Transverse colon (tissue), 4 donors: Measurements from ENCODE around the gene TMSB4Y.

Source experiments
- CTCF ChIP-seq, 5 experiments: fragments of 200-600 bp in 3 of 5; fragments of 450-650 bp in 2 of 5; sonication (generic) in 3 of 5; IDR thresholded peaks; 1 replicate in 2 of 5; 2 replicates in 3 of 5; pipeline ENCODE4 v1.5.1; 2016 to 2017; ENCODE audit warnings: antibody characterized with exemption in 5 of 5, inconsistent platforms in 3 of 5, mild to moderate bottlenecking in 2 of 5, moderate library complexity in 1 of 5
- POLR2A ChIP-seq: fragments of 450-650 bp; IDR thresholded peaks from one replicate; pipeline ENCODE4 v1.6.1; 2016; ENCODE audit warnings: antibody characterized with exemption, mild to moderate bottlenecking, moderate library complexity
- POLR2AphosphoS5 ChIP-seq, 3 donors: sonication (generic); formaldehyde crosslinking; IDR thresholded peaks; one replicate each; pipeline ENCODE4 v1.6.1; 2016; ENCODE audit warnings: antibody characterized with exemption in 3 of 3

- no peak for TF ChIP-seq POLR2A
- TF ChIP-seq POLR2AphosphoS5 (IDR thresholded peaks at IDR 0.05) = no peak
- no peak for TF ChIP-seq CTCF (IDR thresholded peaks at IDR 0.05)
Measured at GRCh38 chrY:13704121-13704930, 627 bp downstream of the TMSB4Y start.
